Endometrial microvascular endothelial cells (primary cell): Measurements from ENCODE around the gene NXNL1. TPM values are rescaled to one million over a fixed set of nuclear protein-coding genes. Genes with fewer than 3 reads are reported as not detected.

ENCODE experiments used
- in situ Hi-C: cut with HindIII; loops from 2 replicates; pipeline ENCODE4 v1.10.0; 2017; ENCODE audit warnings: low sequenced_read_pairs, low pct_unique_long_range_greater_than_20kb; ENCODE audit errors: inconsistent ontology term
- total RNA-seq: library from RNA; depleted of rRNA; stranded (reverse); fragments of >200 nt; gene quantifications from one replicate; pipeline ENCODE4 v1.2.3, GENCODE V29; 2015; ENCODE audit errors: inconsistent ontology term

Gene NXNL1
- total RNA-seq, 1 donor from 2014 or later: not detected

DNA sequence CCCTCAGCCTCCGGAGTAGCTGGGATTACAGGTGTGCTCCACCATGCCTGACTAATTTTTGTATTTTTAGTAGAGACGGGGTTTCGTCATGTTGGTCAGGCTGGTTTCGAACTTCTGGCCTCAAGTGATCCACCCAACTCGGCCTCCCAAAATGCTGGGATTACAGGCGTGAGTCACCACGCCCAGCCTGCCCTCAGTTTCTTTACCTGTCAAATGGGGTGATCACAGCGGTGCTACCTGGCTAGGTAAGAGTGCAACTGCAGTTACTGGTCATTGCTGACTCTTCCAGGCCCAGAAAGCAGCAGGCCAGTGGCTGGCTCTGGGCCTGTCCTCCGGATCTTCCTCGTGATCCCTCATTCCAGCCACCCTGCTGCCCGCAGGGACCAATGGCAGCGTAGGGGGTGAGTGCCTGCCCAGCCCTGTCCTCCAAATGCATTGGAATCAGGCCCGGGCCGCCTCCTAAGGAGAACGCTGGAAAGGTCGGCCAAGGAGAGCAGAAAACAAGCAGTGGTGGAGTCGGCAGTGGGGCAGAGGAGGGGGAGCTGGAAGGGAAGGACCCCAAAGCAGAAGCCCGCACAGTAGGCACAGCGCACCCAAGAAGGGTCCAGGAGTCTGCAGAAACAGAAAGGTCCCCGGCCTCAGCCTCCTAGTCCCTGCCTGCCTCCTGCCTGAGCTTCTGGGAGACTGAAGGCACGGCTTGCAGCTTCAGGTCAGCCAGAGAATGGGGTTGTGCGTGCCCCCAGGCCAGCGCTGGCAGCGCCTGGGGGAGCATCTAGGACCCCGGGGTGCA lies 7.8 kb upstream of the NXNL1 start:
- in situ Hi-C loops: no loop called here

- in situ Hi-C loops: no loop called here
Observed at GRCh38 chr19:17467471-17468301, 7.0 kb upstream of the NXNL1 start.

DNA sequence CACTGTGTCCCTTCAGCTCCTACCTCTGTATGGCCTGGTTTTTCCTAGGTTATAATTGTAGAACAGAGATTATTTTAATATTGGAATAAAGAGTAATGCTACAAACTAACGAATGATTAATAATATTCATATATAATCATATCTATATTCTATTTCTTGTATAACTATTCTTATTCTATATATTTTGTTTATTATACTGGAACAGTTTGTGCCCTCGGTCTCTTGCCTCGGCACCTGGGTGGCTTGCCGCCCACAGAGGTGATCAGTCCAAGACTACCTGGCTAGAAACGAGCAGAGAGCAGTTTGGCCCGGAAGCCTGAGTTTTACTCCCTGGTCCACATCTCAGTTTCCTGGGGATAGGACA lies 5.7 kb upstream of the NXNL1 start:
- in situ Hi-C loops: no loop called here

DNA sequence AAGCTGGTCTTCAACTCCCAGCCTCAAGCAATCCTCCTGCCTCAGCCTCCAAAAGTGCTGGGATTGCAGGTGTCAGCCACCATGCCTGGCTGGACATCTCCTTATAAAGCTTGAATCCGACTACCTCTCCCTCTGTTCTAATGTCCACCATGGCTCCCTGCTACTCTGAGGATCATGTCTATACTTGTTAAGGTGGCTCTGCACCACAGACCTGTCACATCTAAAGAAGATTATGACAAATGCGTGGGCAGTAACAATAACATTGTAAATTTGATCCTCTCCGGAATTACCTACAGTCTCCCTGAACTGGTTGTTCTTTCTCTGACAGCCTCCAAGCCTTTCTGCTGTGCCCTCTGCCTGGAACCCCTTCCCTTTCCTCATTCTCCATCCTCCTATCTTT lies 1.8 kb downstream of the NXNL1 start:
- in situ Hi-C loops: no loop called here

DNA sequence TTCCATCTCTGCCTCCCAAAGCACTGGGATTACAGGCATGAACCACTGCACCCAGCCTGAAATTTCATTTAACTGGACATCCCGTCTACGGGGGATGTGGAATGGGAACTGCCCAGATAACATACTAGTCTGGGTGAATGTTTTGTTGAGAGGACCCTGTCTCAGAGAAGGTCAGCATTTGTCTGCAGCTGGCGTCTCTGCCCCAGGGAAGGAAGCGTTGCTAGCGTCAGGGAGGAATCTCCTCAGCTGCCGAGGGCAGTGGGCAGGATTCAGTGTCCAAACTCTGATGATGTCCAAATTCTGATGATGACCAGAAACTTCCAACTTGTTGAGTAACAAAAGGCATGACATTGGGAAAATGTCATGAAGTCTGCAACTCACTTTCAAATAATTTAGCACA lies 3.1 kb downstream of the NXNL1 start:
- in situ Hi-C loops: no loop called here

- in situ Hi-C loops: no loop called here
Observed at GRCh38 chr19:17456127-17456526, 4.6 kb downstream of the NXNL1 start.

DNA sequence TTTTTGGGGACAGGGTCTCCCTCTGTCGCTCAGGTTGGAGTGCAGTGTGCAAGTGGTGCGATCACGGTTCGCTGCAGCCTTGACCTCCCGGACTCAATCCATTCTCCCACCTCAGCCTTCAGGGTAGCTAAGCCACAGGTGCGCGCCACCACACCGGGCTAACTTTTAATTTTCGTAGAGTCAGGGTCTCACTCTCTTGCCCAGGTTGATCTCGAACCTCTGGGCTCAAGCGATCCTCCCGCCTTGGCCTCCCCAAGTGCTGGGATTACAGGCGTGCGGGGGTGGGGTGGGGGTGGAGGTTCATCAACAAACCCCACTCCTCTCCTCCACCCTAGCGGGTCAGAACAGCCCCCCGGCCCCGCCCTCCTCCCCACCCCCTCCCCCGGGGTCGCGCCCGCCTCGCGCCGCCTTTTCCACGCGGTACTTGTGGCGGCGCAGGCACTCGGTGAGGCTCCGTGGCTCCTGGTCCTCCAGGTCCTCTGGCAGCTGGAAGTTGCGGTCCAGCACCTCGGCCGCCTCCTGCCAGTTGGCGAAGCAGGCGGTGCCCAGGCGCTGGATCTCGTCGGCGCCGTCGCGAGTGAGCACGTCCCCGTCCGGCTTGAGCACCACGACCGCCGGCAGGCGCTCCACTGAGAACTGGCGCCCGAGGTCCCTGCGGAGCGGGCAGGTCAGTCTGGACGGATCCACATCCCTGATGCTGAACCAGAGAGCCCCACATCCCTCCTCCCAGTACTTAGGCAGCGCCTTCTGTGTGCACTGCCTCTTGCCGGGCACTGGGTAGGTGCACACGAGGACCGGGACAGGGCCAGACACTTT lies 5.2 kb downstream of the NXNL1 start:
- in situ Hi-C loops: no loop called here

DNA sequence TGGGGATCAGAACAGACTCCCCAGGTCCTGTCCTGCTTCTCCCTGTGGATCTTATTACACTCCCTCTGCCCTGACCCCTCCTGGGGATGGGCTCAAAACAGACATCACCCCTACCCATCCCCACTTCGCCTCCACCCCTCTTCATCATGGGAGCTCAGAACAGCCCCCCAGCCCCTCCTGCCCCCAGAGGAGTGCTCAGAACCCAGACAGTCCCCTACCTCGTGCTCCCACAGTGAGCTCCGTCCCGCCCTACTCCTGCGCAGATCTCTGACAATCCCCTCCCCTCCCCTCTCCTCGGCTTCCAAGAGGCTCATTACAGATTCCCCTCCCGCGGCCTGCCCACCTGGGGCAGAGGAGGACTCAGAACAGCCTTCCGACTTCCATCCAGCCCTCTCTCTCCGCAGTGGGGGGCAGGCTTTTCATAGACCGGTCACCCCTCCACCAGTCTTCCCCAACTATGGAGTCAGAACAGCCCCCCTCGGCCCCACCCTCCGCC lies 6.1 kb downstream of the NXNL1 start:
- in situ Hi-C loops: no loop called here

DNA sequence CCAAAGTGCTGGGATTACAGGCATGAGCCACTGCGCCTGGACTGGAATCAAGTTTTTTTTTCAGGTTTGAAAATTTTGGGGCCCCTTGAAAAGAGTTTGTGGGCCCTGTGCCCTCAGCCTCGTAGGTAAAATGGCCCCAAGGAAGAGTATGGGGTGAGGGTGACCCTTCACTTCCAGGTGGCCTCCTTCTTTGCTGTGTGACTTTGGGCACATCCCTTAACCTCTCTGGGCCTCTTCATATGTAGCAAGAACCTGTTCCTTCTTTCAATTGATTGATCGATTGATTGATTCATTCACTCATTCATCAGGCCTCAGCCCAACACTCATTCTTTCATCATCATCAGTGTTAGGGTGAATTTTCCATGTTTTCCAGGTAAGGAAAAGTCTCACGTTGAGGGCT lies 8.9 kb downstream of the NXNL1 start:
- in situ Hi-C loops: no loop called here

GRCh38 chr19:17450264-17451075 lies 10.3 kb downstream of the NXNL1 start:
- in situ Hi-C loops: no loop called here

GRCh38 chr19:17448131-17448967 lies 12.4 kb downstream of the NXNL1 start, which contains the start of gene TMEM221:
Gene TMEM221 (minus strand): TSS chr19:17448668. CDS start chr19:17448462, 206 bp downstream.
- in situ Hi-C loops: loop anchor here (25.0 kb wide), 1 partner anchor 414 kb away; the partner anchor contains the start of genes RPL18A and SLC5A5

- in situ Hi-C loops: loop anchor here (25.0 kb wide), 1 partner anchor 415 kb away; the partner anchor contains the start of genes RPL18A and SLC5A5
Observed at GRCh38 chr19:17447704-17448130, 13.0 kb downstream of the NXNL1 start.

DNA sequence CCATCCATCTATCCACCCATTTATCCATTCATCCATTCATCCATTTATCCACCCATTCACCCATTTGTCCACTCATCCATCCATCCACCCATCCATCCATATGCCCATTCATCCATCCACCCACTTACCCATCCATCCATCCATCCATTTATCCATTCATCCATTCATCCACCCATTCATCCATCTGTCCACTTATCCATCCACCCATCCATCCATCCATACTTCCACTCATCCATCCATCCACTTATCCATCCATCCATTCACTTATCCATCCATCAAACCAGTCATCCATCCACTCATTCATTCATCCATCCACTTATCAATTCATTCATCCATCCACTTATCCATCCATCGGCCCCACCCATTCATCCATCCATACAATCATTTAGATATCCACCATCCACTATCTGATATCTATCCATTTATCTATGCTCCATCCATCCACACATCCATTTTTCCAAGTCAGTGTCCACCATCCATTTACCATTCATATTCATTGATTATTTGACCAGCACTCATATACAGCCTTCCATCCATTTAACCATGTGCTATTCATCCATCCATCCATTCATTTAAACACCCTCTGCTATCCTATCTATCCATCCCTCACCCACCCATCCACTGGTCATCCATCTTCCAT lies 15.1 kb downstream of the NXNL1 start:
- in situ Hi-C loops: loop anchor here (25.0 kb wide), 1 partner anchor 417 kb away; the partner anchor contains the start of genes RPL18A and SLC5A5

DNA sequence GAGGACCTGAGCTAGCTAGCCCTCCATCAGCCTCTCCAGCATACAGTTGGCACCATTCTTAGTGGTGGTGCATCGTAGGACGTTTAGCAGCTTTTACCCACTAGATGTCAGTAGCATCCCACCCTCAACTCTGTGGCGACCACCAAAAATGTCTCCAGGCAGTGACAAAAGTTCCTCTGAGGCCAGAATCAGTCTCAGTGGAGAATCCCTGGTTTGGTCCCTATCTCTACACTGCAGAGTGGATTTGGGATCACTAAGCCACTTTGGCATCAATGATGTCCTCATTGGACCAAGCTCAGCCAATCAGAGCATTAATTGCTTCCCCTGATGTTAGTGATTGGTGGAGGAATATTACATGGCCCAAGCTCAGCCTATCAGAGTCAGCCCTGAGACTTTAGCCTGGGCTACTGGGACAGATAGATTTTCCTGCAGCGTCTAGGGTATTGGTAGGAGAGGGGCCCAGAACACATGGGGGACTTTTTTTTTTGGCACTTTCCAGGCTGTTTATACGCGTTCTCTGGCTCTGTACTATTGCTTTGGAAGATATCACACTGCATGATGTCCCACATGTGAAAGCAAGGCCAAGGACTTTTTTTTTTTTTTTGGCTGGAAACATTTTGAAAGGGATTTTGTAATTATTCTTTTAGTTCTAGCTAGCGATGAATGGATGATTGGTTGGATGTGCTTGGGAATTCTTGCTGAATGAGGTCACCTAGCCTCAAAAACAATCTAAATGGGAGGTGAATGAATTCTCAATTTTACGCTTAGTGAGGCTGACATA lies 19.3 kb downstream of the NXNL1 start:
- in situ Hi-C loops: loop anchor here (25.0 kb wide), 1 partner anchor 421 kb away; the partner anchor contains the start of genes RPL18A and SLC5A5

- in situ Hi-C loops: loop anchor here (25.0 kb wide), 1 partner anchor 425 kb away; the partner anchor contains the start of genes RPL18A and SLC5A5
Observed at GRCh38 chr19:17436874-17437267, 23.9 kb downstream of the NXNL1 start.
